Muscle of back (tissue), 13 donors: Measurements from ENCODE around the gene OR10G4. TPM values are rescaled to one million over a fixed set of nuclear protein-coding genes. Genes with fewer than 3 reads are reported as not detected.
"Not testable (repeated sequence)": the region's sequence is repeated elsewhere in the genome, so short reads cannot be mapped to it uniquely, and the experiment has no call there.

Source experiments
- DNase-seq, 3 donors: peaks; one replicate each; pipeline versions ENCODE4 v3.0.0 to v3.0.0-alpha.2; 2013
- long read RNA-seq, 9 donors: transcript quantifications; one replicate each; lab custom pipeline, GENCODE V29; 2026
- polyA plus RNA-seq, 10 donors: library from polyadenylated mRNA; unstranded; fragments of 120-200 nt; gene quantifications; one replicate each; pipeline ENCODE4 v1.2.1, GENCODE V29; 2013; ENCODE audit not compliant: insufficient read length in 10 of 10

Gene OR10G4, protein sequence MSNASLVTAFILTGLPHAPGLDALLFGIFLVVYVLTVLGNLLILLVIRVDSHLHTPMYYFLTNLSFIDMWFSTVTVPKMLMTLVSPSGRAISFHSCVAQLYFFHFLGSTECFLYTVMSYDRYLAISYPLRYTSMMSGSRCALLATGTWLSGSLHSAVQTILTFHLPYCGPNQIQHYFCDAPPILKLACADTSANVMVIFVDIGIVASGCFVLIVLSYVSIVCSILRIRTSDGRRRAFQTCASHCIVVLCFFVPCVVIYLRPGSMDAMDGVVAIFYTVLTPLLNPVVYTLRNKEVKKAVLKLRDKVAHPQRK
- under 1 TPM in 1 of 10 donors, not detected in 9; 0.06 TPM for polyA plus RNA-seq
- long read RNA-seq, donor 1, result 0 reads
- long read RNA-seq, donor 2, result 0 reads
- long read RNA-seq, donor 3, result 0 reads
- long read RNA-seq, donor 4, result 0 reads
- long read RNA-seq, donor 5, result 0 reads
- long read RNA-seq, donor 6, result 0 reads
- long read RNA-seq, donor 7, result 0 reads
- long read RNA-seq, donor 8, result 0 reads
- long read RNA-seq, donor 9, result 0 reads

GRCh38 chr11:124012697-124013096 is at the start of gene OR10G4:
Gene OR10G4, plus strand, starts transcription at chr11:124012997. Its CDS starts 2,578 bp downstream, at chr11:124015575.
- no peak for DNase-seq

GRCh38 chr11:123973816-123974215 is 39.0 kb upstream of the OR10G4 start:
- DNase-seq, result peak in 1 of 3 donors; percentile 33

GRCh38 chr11:123976770-123977560 is 35.8 kb upstream of the OR10G4 start:
- no peak for DNase-seq

DNA sequence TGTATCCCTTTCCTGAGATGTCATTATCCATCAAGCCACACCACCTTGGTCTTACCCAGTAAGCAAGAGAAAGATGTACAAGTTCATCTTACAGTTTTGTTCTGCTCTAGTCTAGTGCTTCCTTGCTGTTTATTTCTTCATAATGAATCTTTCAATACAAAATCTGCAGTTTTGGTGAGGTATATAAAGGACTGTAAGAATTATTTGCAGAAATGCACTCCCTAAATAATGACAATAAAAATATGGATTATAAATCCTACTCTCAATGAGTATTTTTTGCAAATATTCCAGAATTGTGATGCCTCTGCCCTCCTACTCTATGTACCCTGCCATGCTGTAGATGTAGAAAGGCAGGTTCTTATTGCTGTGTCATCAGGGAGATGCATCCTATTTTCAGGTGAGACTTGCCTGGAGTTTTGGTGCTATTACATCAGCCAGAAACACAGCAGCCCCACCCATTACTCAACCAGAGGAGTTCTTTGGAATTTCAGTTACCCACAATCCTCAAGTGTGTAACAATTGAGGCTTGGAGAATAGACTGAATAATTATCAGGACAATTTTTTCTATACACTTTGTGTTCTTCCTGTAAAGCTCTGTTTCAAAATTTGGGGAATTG is 35.0 kb upstream of the OR10G4 start, which contains the start of gene OR10S1:
OR10S1 (minus strand) TSS at position 51 of the 617 bp plus-strand sequence. CDS start 117 bp downstream, outside the sequence.
- DNase-seq, result no peak

GRCh38 chr11:123979311-123979710 is 33.5 kb upstream of the OR10G4 start:
- no peak for DNase-seq

- no peak for DNase-seq
Measured at GRCh38 chr11:123995119-123995518, 17.7 kb upstream of the OR10G4 start, which contains the start of gene OR10G6. Gene OR10G6, minus strand, starts transcription at chr11:123995161. Its CDS starts 0 bp downstream, at chr11:123995161.

DNA sequence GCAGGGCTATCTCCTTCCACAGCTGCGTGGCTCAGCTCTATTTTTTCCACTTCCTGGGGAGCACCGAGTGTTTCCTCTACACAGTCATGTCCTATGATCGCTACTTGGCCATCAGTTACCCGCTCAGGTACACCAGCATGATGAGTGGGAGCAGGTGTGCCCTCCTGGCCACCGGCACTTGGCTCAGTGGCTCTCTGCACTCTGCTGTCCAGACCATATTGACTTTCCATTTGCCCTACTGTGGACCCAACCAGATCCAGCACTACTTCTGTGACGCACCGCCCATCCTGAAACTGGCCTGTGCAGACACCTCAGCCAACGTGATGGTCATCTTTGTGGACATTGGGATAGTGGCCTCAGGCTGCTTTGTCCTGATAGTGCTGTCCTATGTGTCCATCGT is 3.0 kb downstream of the OR10G4 start:
- not testable (repeated sequence) for DNase-seq

- DNase-seq, result no peak
Measured at GRCh38 chr11:124026498-124026897, 13.7 kb downstream of the OR10G4 start, which contains the start of gene OR10G8. Gene OR10G8, plus strand, starts transcription at chr11:124026798. Its CDS starts 2,825 bp downstream, at chr11:124029623.

GRCh38 chr11:124036666-124037065 is 23.9 kb downstream of the OR10G4 start:
- peak in 2 of 3 donors; percentile 0 to 18 for DNase-seq

GRCh38 chr11:124039557-124039956 is 26.8 kb downstream of the OR10G4 start:
- no peak for DNase-seq

DNA sequence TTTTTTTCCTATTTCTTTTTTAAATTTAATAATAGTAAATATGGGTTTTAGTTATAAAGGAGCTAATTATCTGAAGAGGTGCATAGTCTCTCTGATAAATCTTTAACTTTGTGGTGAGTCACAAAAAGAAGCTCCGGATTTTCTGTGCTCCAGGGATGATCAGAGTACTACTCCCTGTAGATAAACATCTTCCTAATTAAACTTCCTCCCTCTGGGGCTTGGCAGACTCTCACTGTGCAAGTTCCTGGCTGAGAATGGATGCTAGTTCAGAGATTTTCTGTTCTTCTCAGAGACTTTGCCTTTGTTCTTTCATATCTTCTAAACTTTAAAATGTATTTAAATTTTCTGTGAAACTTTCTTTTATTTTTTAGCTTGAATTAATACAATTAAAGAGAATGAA is 28.5 kb downstream of the OR10G4 start, which contains the start of gene OR10G7:
OR10G7 (minus strand) TSS at position 72 of the 400 bp plus-strand sequence. CDS start 2,324 bp downstream, outside the sequence.
- no peak for DNase-seq

- DNase-seq, result no peak
Measured at GRCh38 chr11:124043420-124043819, 30.6 kb downstream of the OR10G4 start.

DNA sequence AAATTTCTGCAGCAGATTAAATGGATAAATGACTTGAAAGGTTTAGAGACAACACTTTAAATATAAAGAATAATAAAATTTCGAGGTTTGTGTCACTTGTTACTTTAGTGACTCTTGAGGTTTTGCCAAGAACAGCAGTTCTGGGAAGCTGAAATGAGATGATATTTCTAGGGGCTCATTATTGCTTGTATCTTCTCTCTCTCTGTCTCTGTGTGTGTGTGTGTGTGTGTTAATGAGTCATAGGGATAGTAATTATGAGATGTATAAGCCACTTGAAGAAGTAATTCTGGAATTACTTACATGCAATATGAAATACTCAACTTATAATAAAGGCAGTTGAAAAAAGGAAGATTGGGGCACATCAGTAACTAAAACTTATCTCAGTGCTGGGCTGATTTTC is 38.0 kb downstream of the OR10G4 start:
- no peak for DNase-seq

GRCh38 chr11:124052966-124053365 is 40.2 kb downstream of the OR10G4 start:
- DNase-seq, result no peak

Other genes with a start within 250 kb of the OR10G4 start
- not detected for gene OR6M1, start 206.6 kb upstream of the OR10G4 start, polyA plus RNA-seq
- gene TMEM225, start 127.3 kb upstream of the OR10G4 start, polyA plus RNA-seq, result not detected
- gene OR8D4, start 110.8 kb upstream of the OR10G4 start, polyA plus RNA-seq, result under 1 TPM in 6 of 10 donors, not detected in 4; 0.05 to 0.21 (median 0.11) TPM
- gene OR4D5, start 73.4 kb upstream of the OR10G4 start, polyA plus RNA-seq, result not detected
- gene OR6T1, start 69.2 kb upstream of the OR10G4 start, polyA plus RNA-seq, result not detected
- gene OR10S1, start 35.2 kb upstream of the OR10G4 start, polyA plus RNA-seq, result not detected
- gene OR10G6, start 17.8 kb upstream of the OR10G4 start, polyA plus RNA-seq, result not detected
- gene OR10G9, start 10.0 kb downstream of the OR10G4 start, polyA plus RNA-seq, result not detected
- not detected for gene OR10G8, start 13.8 kb downstream of the OR10G4 start, polyA plus RNA-seq
- gene OR10G7, start 28.3 kb downstream of the OR10G4 start, polyA plus RNA-seq, result not detected
- 100 to 1,000 TPM in 7 of 10 donors, 10 to 100 TPM in 3; 73.6 to 136 (median 107) TPM for gene VWA5A, start 102.5 kb downstream of the OR10G4 start, polyA plus RNA-seq
- not detected for gene OR10D3, start 170.3 kb downstream of the OR10G4 start, polyA plus RNA-seq
- gene OR8G1, start 228.1 kb downstream of the OR10G4 start, polyA plus RNA-seq, result under 1 TPM in 1 of 10 donors, not detected in 9; 0.06 TPM
- gene OR8G5, start 243.4 kb downstream of the OR10G4 start, polyA plus RNA-seq, result under 1 TPM in 5 of 10 donors, not detected in 5; 0.20 to 0.32 (median 0.26) TPM